IPS-18c (cell line): Measurements from ENCODE around the gene HINT1.
"Not testable (repeated sequence)": the region's sequence is repeated elsewhere in the genome, so short reads cannot be mapped to it uniquely, and the experiment has no call there.

Experiments
- H3K4me3 ChIP-seq: 2 replicates; pipeline ENCODE4 v1.7.0; 2013; ENCODE audit warnings: low read depth, mild to moderate bottlenecking, low read length, moderate library complexity; ENCODE audit not compliant: insufficient read depth
- H3K9me3 ChIP-seq: one replicate; pipeline ENCODE4 v1.6.1; 2013; ENCODE audit warnings: mild to moderate bottlenecking, low read length, moderate library complexity; ENCODE audit not compliant: control insufficient read depth, insufficient read depth

HINT1 gene

GRCh38 chr5:131142970-131143617 is 22.0 kb downstream of the HINT1 start:
- H3K9me3 ChIP-seq, result no peaks in the 10 kb centered on the region
- H3K4me3 ChIP-seq, result no peak overlapping the region

- Histone ChIP-seq H3K4me3 (no peak overlapping the region), H3K9me3 (no peaks in the 10 kb centered on the region)
Observed at GRCh38 chr5:131139321-131139720, 25.7 kb downstream of the HINT1 start.

GRCh38 chr5:131138406-131138805 is 26.6 kb downstream of the HINT1 start:
- not testable (repeated sequence) for H3K4me3 ChIP-seq

GRCh38 chr5:131133091-131133490 is 32.0 kb downstream of the HINT1 start:
- not testable (repeated sequence) for H3K9me3 ChIP-seq

More at GRCh38 chr5:131138406-131138805, 26.6 kb downstream of the HINT1 start:
- not testable (repeated sequence) for H3K9me3 ChIP-seq

GRCh38 chr5:131129306-131129705 is 35.8 kb downstream of the HINT1 start:
- H3K9me3 ChIP-seq, result no peaks in the 10 kb centered on the region
- no peak overlapping the region for H3K4me3 ChIP-seq

More at GRCh38 chr5:131133091-131133490, 32.0 kb downstream of the HINT1 start:
- H3K4me3 ChIP-seq, result not testable (repeated sequence)

GRCh38 chr5:131127244-131127643 is 37.8 kb downstream of the HINT1 start:
- not testable (repeated sequence) for H3K9me3 ChIP-seq, H3K4me3 ChIP-seq

- no peak overlapping the region for H3K4me3 ChIP-seq
- H3K9me3 ChIP-seq, result peaks cover 2% of the 10 kb centered on the region
Observed at GRCh38 chr5:131114754-131115153, 50.3 kb downstream of the HINT1 start.

- H3K4me3 ChIP-seq, result no peak overlapping the region
- peaks cover 2% of the 10 kb centered on the region for H3K9me3 ChIP-seq
Observed at GRCh38 chr5:131112424-131112823, 52.6 kb downstream of the HINT1 start.

GRCh38 chr5:131110256-131110594 is 54.8 kb downstream of the HINT1 start:
- no peak overlapping the region for H3K4me3 ChIP-seq

GRCh38 chr5:131109540-131110255 is 55.4 kb downstream of the HINT1 start:
- H3K9me3 ChIP-seq, result peaks cover 2% of the 10 kb centered on the region
- no peak overlapping the region for H3K4me3 ChIP-seq

More at GRCh38 chr5:131110256-131110594, 54.8 kb downstream of the HINT1 start:
- H3K9me3 ChIP-seq, result peaks cover 2% of the 10 kb centered on the region
